HEK293T (cell line): Measurements from ENCODE around the gene SCUBE1.

Experiments
- BHLHE40 ChIP-seq: fragments of 450-650 bp; IDR thresholded peaks from 2 replicates; pipeline ENCODE4 v1.6.1; 2016; ENCODE audit warnings: mild to moderate bottlenecking, moderate library complexity, borderline replicate concordance
- LEF1 ChIP-seq: fragments of 450-650 bp; IDR thresholded peaks from 2 replicates; pipeline ENCODE4 v1.6.1; 2017; ENCODE audit warnings: mild to moderate bottlenecking, borderline replicate concordance

DNA sequence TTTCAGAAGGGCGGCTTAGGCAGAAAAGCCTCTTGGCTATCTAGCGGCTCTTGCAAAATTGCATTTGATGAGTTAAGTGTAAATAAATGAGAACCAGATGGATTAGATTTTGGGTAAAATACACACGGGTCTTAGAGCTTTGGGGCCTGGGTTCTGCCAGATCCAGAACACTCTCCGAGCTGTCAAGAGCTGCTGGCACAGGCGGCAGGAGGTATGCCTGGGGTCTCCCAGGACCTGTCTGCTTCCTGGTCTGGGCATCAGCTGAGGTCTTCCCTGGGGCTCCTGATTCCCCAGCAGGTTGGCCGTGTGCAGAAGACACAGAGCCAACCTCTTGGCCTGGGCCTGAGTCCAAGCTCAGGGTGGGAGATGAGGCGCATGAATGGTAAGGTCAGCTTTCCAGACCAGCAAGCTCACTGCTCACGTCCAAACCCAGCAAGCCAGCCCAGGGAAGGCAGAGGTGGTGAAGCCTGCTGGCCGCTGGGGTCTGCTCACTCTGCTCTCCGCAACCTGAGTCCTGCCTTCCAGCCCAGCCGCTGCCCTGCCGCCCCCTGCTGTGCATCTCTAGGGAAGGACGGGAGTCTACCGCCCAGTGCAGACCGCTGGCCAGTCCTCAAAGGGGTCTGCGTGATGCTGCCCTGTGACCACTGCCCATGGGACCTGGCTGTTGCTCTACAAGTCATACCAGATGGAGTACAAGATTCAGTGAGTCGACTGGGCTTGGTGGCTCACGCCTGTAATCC, 44.9 kb downstream of the SCUBE1 start:
- TF ChIP-seq BHLHE40, result no peak
- no peak for TF ChIP-seq LEF1
